Kidney (tissue), 14 donors: ENCODE results near the gene A3GALT2. TPM values are rescaled to one million over a fixed set of nuclear protein-coding genes. Genes with fewer than 3 reads are reported as not detected.

Experiments
- DNase-seq, 5 donors: peaks; one replicate each; pipeline ENCODE4 v3.0.0-alpha.2; 2013 to 2020
- FAIRE-seq: peaks from 2 replicates; lab custom pipeline; 2012; peaks lifted over from hg19 to GRCh38; lab: Jason Lieb, UNC
- H3K27ac ChIP-seq, 2 donors: one replicate each; pipeline ENCODE4 v1.7.0; 2013; ENCODE audit warnings: low read depth in 2 of 2, low read length in 2 of 2, inconsistent platforms in 1 of 2
- H3K27me3 ChIP-seq: one replicate; pipeline ENCODE4 v1.7.1; 2013; ENCODE audit warnings: low read length, inconsistent platforms; ENCODE audit not compliant: control insufficient read depth, insufficient read depth
- H3K36me3 ChIP-seq, 3 donors: one replicate each; pipeline versions ENCODE4 v1.7.0 to v1.7.1; 2013; ENCODE audit warnings: low read length in 3 of 3, control low read depth in 1 of 3, inconsistent platforms in 1 of 3; ENCODE audit not compliant: insufficient read depth in 3 of 3, control insufficient read depth in 2 of 3
- H3K4me1 ChIP-seq, 3 donors: one replicate each; pipeline versions ENCODE4 v1.7.0 to v1.7.1; 2013; ENCODE audit warnings: low read length in 3 of 3, inconsistent platforms in 1 of 3, low read depth in 1 of 3; ENCODE audit not compliant: control insufficient read depth in 2 of 3, insufficient read depth in 2 of 3
- H3K4me3 ChIP-seq, 3 donors: one replicate each; pipeline versions ENCODE4 v1.7.0 to v1.8.1; 2013; ENCODE audit warnings: low read length in 3 of 3, control low read depth in 1 of 3, inconsistent platforms in 1 of 3
- H3K9ac ChIP-seq, 3 donors: one replicate each; pipeline versions ENCODE4 v1.7.0 to v1.7.1; 2013; ENCODE audit warnings: low read length in 3 of 3, control low read depth in 1 of 3, inconsistent platforms in 1 of 3
- H3K9me3 ChIP-seq, 3 donors: one replicate each; pipeline versions ENCODE4 v1.7.0 to v1.7.1; 2013; ENCODE audit warnings: low read length in 3 of 3, control low read depth in 1 of 3, inconsistent platforms in 1 of 3; ENCODE audit not compliant: control insufficient read depth in 2 of 3, insufficient read depth in 1 of 3
- intact Hi-C: fragments of 100-400 bp; cut with DNase I; formaldehyde crosslinking; loops from one replicate; pipeline ENCODE4 v1.11.1; 2022
- polyA plus RNA-seq: library from polyadenylated mRNA; stranded (reverse); fragments of 350-450 nt; fragmentation: Illumina TruSeq; extraction: RNeasy Lipid Tissue Mini Kit (QIAGEN cat#74804); gene quantifications from one replicate; pipeline ENCODE4 v1.2.3, GENCODE V29; 2014; ENCODE audit warnings: low read depth, low replicate concordance; ENCODE audit not compliant: insufficient read depth
- total RNA-seq: library from RNA; stranded (reverse); fragmentation: NEBNext Ultra II Directional; extraction: Animal tissue kit (Norgen Biotek cat#: 25700); gene quantifications from one replicate; pipeline ENCODE4 v1.2.1, GENCODE V29; 2021
- TF ChIP-seq, protein P1 (sequence below): IDR thresholded peaks from 3 replicates; pipeline ENCODE4 v1.5.1; 2012; ENCODE audit warnings: mild to moderate bottlenecking, moderate library complexity, borderline replicate concordance; ENCODE audit not compliant: insufficient read depth; ENCODE audit errors: extremely low read depth
- donor health status: control.
- donor health status: control.
- donor health status: control.
- donor health status: control.
- donor health status: control.
- donor health status: DM: yes; HTN: yes; CAD: no.
- donor health status: Normal renal cell carcinoma (clear cell type).

The A3GALT2 gene
- total and polyA plus RNA-seq, 2 donors from 2014 or later, result not detected

DNA sequence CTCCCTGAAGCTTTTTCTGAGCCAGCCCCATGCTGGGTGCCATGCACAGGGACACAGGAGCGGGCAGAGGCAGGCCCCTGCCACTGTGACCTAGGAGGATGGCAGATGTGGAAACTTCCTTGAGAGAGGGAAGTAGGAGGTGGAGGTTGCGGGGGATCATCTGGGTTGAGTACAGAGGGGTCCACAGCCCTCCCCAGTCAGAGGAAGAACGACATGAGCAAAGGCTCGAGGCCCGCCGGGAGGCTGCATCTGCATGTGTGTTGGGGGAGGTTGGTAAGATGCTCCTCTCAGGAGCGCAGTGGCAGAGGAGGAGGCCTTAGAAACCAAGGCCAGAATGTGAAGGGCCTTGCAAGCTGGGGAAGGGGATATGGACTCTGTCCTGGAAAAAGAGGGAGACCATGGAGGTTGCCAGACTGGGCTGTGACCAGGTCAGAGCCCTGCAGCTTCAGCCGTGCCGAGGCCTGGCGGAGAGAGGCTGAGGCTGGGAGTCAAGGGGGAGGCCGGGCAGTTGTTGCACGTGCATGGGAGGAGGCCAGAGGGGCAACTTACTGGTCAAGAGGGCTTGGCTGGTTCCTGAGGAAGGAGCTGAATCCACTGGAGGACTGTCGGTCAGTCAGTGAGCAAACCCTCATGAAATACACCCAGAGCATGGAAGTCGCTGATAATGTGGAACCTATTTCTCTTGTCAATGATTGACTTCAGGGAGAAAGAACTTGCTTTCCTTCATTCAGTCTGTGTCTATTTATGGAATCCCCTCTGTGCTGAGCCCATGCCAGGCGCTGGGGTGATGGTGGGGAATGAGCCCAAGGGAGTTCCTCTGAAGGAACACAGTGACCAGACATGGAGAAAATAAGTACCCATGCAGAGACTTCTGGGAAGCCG, 31.7 kb downstream of the A3GALT2 start:
- no peak overlapping the region for H3K9ac ChIP-seq
- DNase-seq (peak in 1 of 5 donors; percentile 45), FAIRE-seq (no peak)
- intact Hi-C loops, result loop anchor here (10.0 kb wide), 2 partner anchors 164 to 176 kb away; no protein-coding TSS in a partner anchor
- H3K27ac ChIP-seq, result no peak overlapping the region
- no peak overlapping the region for H3K4me3 ChIP-seq
- H3K9me3 ChIP-seq, result no peaks in the 10 kb centered on the region
- peaks cover 0 to 15% (median 11%) of the 10 kb centered on the region in 3 donors for H3K4me1 ChIP-seq
- H3K27me3 ChIP-seq, result no peaks in the 10 kb centered on the region
- TF ChIP-seq, protein P1, sequence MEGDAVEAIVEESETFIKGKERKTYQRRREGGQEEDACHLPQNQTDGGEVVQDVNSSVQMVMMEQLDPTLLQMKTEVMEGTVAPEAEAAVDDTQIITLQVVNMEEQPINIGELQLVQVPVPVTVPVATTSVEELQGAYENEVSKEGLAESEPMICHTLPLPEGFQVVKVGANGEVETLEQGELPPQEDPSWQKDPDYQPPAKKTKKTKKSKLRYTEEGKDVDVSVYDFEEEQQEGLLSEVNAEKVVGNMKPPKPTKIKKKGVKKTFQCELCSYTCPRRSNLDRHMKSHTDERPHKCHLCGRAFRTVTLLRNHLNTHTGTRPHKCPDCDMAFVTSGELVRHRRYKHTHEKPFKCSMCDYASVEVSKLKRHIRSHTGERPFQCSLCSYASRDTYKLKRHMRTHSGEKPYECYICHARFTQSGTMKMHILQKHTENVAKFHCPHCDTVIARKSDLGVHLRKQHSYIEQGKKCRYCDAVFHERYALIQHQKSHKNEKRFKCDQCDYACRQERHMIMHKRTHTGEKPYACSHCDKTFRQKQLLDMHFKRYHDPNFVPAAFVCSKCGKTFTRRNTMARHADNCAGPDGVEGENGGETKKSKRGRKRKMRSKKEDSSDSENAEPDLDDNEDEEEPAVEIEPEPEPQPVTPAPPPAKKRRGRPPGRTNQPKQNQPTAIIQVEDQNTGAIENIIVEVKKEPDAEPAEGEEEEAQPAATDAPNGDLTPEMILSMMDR, result no peak
- H3K36me3 ChIP-seq, result peaks cover 6 to 14% (median 9%) of the 10 kb centered on the region in 3 donors

GRCh38 chr1:33287317-33287716, 33.6 kb downstream of the A3GALT2 start:
- Histone ChIP-seq H3K27me3 (no peaks in the 10 kb centered on the region), H3K4me3 (no peak overlapping the region), H3K9ac (no peak overlapping the region), H3K27ac (peak overlapping the region in 1 of 2 donors; percentile 53), H3K36me3 (peaks cover 3 to 23% (median 4%) of the 10 kb centered on the region in 3 donors), H3K9me3 (no peaks in the 10 kb centered on the region), H3K4me1 (peaks cover 0 to 13% (median 11%) of the 10 kb centered on the region in 3 donors)
- intact Hi-C loops, result loop anchor here (10.0 kb wide), 2 partner anchors 163 to 177 kb away; no protein-coding TSS in a partner anchor
- no peak for DNase-seq
- TF ChIP-seq, protein P1, result no peak
- FAIRE-seq, result no peak

- Histone ChIP-seq H3K27me3 (no peaks in the 10 kb centered on the region), H3K9ac (no peak overlapping the region), H3K27ac (peak overlapping the region in 1 of 2 donors; percentile 53), H3K4me3 (no peak overlapping the region), H3K9me3 (no peaks in the 10 kb centered on the region), H3K36me3 (peaks cover 9 to 30% (median 9%) of the 10 kb centered on the region in 3 donors), H3K4me1 (peaks cover 0 to 13% (median 11%) of the 10 kb centered on the region in 3 donors)
- no peak for DNase-seq
- intact Hi-C loops, result loop anchor here (10.0 kb wide), 2 partner anchors 162 to 178 kb away; no protein-coding TSS in a partner anchor
- TF ChIP-seq, protein P1, result no peak
- no peak for FAIRE-seq
These were observed 34.3 kb downstream of the A3GALT2 start for GRCh38 chr1:33286451-33287185.
